Stomach (tissue), 4 donors: Measurements from ENCODE around the gene CLCN3.

Experiments used
- EP300 ChIP-seq: sonication (generic); formaldehyde crosslinking; IDR thresholded peaks from one replicate; pipeline ENCODE4 v1.6.1; 2017; ENCODE audit warnings: antibody characterized with exemption
- POLR2A ChIP-seq, 4 donors: fragments of 450-650 bp; IDR thresholded peaks; one replicate each; pipeline ENCODE4 v1.6.1; 2016; ENCODE audit warnings: antibody characterized with exemption in 4 of 4, control low read depth in 2 of 4, mild to moderate bottlenecking in 1 of 4, moderate library complexity in 1 of 4
- POLR2AphosphoS5 ChIP-seq, 3 donors: sonication (generic); formaldehyde crosslinking; IDR thresholded peaks; one replicate each; pipeline ENCODE4 v1.6.1; 2016; ENCODE audit warnings: antibody characterized with exemption in 3 of 3
- TF ChIP-seq, protein P1 (sequence below), 7 experiments: fragments of 450-650 bp in 4 of 7; fragments of 200-600 bp in 3 of 7; sonication (generic) in 3 of 7; IDR thresholded peaks; one replicate each; pipeline ENCODE4 v1.5.1; 2016 to 2019; ENCODE audit warnings: antibody characterized with exemption in 7 of 7, control low read depth in 2 of 7, mild to moderate bottlenecking in 1 of 7

DNA sequence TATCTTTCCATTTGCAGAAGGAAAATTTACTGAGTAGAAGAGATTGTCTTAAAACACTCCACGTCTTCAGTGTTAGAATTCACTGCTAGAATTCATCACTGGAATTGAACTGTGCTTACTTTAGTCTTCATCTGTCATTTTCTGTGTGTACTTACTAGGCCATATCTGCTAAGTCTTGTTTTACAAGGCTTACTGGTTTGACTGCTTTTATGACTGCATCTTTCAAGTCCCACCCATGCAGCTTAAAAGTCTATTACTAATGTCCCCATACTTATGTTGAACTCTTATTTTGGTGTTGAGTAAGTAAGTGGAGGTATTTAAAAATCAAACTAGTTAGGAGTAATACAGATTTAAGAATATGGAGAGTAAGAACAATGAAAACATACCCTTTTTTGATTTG, 14.6 kb downstream of the CLCN3 start:
- TF ChIP-seq, protein P1, sequence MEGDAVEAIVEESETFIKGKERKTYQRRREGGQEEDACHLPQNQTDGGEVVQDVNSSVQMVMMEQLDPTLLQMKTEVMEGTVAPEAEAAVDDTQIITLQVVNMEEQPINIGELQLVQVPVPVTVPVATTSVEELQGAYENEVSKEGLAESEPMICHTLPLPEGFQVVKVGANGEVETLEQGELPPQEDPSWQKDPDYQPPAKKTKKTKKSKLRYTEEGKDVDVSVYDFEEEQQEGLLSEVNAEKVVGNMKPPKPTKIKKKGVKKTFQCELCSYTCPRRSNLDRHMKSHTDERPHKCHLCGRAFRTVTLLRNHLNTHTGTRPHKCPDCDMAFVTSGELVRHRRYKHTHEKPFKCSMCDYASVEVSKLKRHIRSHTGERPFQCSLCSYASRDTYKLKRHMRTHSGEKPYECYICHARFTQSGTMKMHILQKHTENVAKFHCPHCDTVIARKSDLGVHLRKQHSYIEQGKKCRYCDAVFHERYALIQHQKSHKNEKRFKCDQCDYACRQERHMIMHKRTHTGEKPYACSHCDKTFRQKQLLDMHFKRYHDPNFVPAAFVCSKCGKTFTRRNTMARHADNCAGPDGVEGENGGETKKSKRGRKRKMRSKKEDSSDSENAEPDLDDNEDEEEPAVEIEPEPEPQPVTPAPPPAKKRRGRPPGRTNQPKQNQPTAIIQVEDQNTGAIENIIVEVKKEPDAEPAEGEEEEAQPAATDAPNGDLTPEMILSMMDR (IDR thresholded peaks at IDR 0.05), result no peak
- TF ChIP-seq POLR2AphosphoS5 (IDR thresholded peaks at IDR 0.05) (peak in 2 of 3 donors; percentile 75 to 78), POLR2A (IDR thresholded peaks at IDR 0.05) (no peak), EP300 (no peak)
